ENCODE measurements around the gene CEMIP. TPM values are rescaled to one million over a fixed set of nuclear protein-coding genes. Genes with fewer than 3 reads are reported as not detected.

The CEMIP gene
- total and polyA plus RNA-seq, 2 of the 8 experiments (the other 6 are each of a cell fraction or from before 2014, with no cell fraction given): 0.11 to 0.60 TPM

GRCh38 chr15:80986487-80986886 is 207.3 kb downstream of the CEMIP start (continued):
- TF ChIP-seq, protein P1, sequence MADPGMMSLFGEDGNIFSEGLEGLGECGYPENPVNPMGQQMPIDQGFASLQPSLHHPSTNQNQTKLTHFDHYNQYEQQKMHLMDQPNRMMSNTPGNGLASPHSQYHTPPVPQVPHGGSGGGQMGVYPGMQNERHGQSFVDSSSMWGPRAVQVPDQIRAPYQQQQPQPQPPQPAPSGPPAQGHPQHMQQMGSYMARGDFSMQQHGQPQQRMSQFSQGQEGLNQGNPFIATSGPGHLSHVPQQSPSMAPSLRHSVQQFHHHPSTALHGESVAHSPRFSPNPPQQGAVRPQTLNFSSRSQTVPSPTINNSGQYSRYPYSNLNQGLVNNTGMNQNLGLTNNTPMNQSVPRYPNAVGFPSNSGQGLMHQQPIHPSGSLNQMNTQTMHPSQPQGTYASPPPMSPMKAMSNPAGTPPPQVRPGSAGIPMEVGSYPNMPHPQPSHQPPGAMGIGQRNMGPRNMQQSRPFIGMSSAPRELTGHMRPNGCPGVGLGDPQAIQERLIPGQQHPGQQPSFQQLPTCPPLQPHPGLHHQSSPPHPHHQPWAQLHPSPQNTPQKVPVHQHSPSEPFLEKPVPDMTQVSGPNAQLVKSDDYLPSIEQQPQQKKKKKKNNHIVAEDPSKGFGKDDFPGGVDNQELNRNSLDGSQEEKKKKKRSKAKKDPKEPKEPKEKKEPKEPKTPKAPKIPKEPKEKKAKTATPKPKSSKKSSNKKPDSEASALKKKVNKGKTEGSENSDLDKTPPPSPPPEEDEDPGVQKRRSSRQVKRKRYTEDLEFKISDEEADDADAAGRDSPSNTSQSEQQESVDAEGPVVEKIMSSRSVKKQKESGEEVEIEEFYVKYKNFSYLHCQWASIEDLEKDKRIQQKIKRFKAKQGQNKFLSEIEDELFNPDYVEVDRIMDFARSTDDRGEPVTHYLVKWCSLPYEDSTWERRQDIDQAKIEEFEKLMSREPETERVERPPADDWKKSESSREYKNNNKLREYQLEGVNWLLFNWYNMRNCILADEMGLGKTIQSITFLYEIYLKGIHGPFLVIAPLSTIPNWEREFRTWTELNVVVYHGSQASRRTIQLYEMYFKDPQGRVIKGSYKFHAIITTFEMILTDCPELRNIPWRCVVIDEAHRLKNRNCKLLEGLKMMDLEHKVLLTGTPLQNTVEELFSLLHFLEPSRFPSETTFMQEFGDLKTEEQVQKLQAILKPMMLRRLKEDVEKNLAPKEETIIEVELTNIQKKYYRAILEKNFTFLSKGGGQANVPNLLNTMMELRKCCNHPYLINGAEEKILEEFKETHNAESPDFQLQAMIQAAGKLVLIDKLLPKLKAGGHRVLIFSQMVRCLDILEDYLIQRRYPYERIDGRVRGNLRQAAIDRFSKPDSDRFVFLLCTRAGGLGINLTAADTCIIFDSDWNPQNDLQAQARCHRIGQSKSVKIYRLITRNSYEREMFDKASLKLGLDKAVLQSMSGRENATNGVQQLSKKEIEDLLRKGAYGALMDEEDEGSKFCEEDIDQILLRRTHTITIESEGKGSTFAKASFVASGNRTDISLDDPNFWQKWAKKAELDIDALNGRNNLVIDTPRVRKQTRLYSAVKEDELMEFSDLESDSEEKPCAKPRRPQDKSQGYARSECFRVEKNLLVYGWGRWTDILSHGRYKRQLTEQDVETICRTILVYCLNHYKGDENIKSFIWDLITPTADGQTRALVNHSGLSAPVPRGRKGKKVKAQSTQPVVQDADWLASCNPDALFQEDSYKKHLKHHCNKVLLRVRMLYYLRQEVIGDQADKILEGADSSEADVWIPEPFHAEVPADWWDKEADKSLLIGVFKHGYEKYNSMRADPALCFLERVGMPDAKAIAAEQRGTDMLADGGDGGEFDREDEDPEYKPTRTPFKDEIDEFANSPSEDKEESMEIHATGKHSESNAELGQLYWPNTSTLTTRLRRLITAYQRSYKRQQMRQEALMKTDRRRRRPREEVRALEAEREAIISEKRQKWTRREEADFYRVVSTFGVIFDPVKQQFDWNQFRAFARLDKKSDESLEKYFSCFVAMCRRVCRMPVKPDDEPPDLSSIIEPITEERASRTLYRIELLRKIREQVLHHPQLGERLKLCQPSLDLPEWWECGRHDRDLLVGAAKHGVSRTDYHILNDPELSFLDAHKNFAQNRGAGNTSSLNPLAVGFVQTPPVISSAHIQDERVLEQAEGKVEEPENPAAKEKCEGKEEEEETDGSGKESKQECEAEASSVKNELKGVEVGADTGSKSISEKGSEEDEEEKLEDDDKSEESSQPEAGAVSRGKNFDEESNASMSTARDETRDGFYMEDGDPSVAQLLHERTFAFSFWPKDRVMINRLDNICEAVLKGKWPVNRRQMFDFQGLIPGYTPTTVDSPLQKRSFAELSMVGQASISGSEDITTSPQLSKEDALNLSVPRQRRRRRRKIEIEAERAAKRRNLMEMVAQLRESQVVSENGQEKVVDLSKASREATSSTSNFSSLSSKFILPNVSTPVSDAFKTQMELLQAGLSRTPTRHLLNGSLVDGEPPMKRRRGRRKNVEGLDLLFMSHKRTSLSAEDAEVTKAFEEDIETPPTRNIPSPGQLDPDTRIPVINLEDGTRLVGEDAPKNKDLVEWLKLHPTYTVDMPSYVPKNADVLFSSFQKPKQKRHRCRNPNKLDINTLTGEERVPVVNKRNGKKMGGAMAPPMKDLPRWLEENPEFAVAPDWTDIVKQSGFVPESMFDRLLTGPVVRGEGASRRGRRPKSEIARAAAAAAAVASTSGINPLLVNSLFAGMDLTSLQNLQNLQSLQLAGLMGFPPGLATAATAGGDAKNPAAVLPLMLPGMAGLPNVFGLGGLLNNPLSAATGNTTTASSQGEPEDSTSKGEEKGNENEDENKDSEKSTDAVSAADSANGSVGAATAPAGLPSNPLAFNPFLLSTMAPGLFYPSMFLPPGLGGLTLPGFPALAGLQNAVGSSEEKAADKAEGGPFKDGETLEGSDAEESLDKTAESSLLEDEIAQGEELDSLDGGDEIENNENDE (IDR thresholded peaks at IDR 0.05; ENCODE audit: insufficient replicate concordance, low read length): no peak
- no peak for TF ChIP-seq E2F6 (IDR thresholded peaks at IDR 0.05)
- TF ChIP-seq POLR2A (IDR thresholded peaks at IDR 0.05; ENCODE audit: control extremely low read depth in 1 of 2, low read depth in 2 of 2, low read length in 2 of 2): no peak
- TF ChIP-seq SAP30 (IDR thresholded peaks at IDR 0.05; ENCODE audit: insufficient read depth, insufficient replicate concordance, low read length): no peak
- no peak for TF ChIP-seq BCL11A (IDR thresholded peaks at IDR 0.05; ENCODE audit: low read depth in 2 of 2, low read length in 2 of 2)
- no peak for TF ChIP-seq NANOG (IDR thresholded peaks at IDR 0.05; ENCODE audit: insufficient read depth, low read depth, low read length, poor library complexity, severe bottlenecking)
- no peak for TF ChIP-seq SIX5 (IDR thresholded peaks at IDR 0.05; ENCODE audit: low read depth, low read length)
